GM21526 (cell line): ENCODE measurements around the gene FNDC3B.
"Not testable (repeated sequence)": the region's sequence is repeated elsewhere in the genome, so short reads cannot be mapped to it uniquely, and the experiment has no call there.

ENCODE experiments used
- ATAC-seq: cut with Tn5 transposase; IDR thresholded peaks from one replicate; pipeline ENCODE4 v1.9.1; 2021; ENCODE audit warnings: moderate library complexity; ENCODE audit not compliant: unreplicated experiment, low FRiP score

FNDC3B gene

GRCh38 chr3:172090035-172090434 lies 50.7 kb downstream of the FNDC3B start:
- ATAC-seq: no peak

- ATAC-seq: no peak
Measured at GRCh38 chr3:172092658-172093057, 53.3 kb downstream of the FNDC3B start.

DNA sequence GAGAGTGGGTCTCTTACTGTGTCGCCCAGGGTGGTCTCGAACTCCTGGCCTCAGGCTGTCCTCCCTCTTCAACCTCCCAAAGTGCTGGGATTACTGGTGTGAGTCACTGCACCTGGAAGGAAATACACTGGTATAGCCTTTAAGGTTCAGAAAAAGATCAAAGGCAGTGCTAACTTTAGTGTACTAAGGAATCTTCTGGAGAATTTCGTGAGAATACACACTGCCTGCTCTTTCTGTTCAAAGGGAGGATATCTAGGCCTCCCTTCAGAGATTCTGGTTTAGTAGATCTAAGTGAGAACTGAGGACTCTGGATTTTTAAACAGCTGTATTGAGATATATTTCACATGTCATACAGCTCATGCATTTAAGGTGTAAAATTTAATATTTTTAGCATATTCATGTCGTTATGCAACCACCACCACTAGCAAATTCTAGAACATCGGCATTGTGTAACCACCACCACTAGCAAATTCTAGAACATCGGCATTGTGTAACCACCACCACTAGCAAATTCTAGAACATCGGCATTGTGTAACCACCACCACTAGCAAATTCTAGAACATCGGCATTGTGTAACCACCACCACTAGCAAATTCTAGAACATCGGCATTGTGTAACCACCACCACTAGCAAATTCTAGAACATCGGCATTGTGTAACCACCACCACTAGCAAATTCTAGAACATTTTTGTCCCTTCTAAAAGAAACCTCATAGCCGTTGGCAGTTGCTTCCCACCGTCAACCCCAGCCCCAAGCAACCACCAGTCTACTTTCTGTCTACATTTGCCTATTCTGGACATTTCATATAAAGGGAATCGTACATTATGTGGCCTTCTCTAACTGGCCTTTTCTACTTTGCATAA lies 54.4 kb downstream of the FNDC3B start:
- not testable (repeated sequence) for ATAC-seq

DNA sequence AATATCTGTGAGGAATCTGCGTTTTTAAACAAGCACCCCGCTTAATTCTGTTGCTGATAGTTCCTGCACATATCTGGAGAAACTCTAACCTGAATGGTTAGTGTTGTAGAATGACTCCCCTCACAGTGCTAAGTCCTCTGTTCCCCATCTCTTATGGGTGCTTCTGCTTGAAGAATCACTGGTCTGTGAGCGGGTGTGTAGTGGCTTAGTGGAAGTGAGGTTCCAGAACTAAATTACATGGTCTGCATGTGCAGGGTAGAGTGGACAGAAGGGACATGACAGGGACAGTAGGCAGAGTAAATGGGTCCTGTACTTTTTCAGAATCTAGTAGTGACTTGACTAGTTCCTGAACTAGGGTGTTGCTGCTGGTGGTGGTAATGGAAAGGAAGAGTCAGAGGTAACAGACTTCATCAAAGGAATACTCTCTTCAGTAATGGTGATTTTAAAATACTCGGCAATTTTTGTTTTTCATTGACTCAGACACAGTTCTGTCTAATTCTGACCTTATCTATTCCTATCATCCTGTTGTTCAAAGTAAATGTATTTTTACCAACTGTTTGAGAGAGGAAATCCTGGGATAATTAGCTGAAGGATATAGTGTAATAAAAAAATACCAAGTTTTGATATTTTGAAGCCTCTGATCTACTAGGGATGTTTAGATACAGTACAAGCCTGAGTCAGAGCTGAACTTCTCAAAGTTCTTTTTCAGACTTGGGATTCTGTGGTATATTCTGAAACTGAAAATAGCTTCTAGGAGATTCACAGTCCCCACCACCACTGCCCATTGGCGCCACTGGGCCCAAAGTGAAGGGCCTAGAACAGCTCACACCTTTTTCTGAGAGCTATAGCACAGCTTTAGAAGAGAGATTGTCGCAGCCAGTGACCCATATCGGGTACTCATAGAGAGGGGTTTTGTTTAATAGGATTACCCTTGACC lies 55.5 kb downstream of the FNDC3B start:
- peak; percentile 89 for ATAC-seq

GRCh38 chr3:172096881-172097420 lies 57.6 kb downstream of the FNDC3B start:
- ATAC-seq: no peak

- no peak for ATAC-seq
Measured at GRCh38 chr3:172097585-172097984, 58.2 kb downstream of the FNDC3B start.

GRCh38 chr3:172098698-172099494 lies 59.5 kb downstream of the FNDC3B start:
- ATAC-seq: no peak

- no peak for ATAC-seq
Measured at GRCh38 chr3:172099495-172099808, 60.1 kb downstream of the FNDC3B start.

- peak; percentile 53 for ATAC-seq
Measured at GRCh38 chr3:172100482-172100881, 61.1 kb downstream of the FNDC3B start.

DNA sequence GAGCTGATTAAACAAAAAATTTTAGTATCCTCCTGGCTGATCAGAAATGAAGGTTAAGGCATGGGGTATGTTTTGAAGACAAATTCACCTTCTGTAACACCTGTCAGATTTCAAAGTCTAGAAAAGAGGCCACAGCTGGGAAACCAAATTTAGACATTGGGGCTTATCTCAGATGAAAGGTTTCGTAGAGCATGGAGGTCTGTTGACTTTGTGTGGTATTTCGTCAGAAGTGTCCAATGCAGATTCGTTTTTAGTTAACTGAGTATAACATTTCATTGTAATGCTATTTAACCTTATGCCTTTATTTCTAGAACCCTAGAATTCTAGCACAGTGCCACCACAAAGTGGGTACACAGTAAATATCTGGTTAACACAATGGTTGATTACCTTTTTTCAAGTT lies 61.7 kb downstream of the FNDC3B start:
- ATAC-seq: peak; percentile 57

- ATAC-seq: peak; percentile 35
Measured at GRCh38 chr3:172102123-172102882, 62.9 kb downstream of the FNDC3B start.

DNA sequence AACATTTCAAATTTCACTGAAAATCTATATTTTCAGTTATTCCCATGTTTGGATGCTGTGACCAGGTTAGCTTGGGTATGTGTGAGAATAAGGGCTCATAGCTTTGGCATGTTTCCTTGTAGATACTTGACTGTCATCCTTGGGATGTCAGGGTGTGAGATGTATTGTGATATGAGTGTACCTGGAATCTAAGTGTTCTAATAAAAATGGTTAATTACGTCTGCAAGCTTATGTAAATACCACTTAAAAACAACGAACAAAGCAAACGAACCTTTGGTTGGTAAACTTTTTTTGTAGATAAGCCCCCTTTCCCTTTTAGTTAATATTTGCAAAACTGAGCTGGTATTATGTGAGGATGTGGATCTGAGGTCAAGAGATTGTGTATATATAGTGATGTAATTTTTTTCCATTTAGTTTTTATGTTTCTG lies 63.5 kb downstream of the FNDC3B start:
- ATAC-seq: no peak

DNA sequence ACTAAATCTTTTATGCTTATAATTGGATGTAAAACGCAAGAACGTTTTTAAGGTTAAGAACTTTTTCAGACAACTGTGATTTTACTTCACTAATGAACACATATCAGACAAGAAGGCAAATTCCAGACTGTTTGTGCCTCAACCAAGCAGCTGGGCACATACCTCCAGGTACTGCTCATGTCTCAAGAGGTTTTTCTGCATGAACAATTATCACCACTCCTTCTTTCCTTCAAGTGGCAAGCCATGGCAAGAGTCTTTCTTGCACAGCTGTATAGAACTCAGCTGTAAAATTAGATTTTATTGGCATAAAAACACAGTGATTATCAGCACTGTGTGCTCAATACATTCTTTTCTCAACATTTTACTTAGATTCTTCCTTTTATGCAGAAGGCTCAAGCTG lies 64.3 kb downstream of the FNDC3B start:
- ATAC-seq: no peak

DNA sequence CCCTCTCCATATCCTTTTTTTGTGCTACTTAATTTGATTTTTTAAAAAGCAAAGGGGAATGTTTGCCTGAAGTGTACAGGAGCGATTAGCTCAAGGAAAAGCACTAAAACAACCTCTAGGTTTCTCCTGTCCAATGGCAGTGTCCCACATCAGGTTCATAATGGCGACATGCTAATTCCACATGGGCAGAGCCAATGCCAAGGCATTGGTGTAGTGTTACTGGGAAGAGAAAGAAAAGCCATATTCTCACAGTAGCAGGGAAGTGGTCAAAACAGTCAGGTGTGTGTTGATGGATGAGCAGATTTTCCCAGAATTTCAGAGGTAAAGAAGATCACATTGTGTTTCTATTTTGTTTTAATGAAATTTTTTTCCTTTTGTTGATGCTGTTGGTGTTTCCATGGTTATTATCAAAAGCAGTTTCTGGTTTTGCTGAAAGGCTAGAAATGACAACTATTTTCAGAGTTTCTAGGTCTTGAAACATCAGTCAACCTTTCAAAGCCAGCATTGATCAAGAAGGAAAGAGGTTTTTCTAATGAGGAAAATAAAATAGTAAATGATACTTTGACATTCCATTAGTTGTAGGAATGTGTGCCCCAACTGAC lies 65.2 kb downstream of the FNDC3B start:
- no peak for ATAC-seq

DNA sequence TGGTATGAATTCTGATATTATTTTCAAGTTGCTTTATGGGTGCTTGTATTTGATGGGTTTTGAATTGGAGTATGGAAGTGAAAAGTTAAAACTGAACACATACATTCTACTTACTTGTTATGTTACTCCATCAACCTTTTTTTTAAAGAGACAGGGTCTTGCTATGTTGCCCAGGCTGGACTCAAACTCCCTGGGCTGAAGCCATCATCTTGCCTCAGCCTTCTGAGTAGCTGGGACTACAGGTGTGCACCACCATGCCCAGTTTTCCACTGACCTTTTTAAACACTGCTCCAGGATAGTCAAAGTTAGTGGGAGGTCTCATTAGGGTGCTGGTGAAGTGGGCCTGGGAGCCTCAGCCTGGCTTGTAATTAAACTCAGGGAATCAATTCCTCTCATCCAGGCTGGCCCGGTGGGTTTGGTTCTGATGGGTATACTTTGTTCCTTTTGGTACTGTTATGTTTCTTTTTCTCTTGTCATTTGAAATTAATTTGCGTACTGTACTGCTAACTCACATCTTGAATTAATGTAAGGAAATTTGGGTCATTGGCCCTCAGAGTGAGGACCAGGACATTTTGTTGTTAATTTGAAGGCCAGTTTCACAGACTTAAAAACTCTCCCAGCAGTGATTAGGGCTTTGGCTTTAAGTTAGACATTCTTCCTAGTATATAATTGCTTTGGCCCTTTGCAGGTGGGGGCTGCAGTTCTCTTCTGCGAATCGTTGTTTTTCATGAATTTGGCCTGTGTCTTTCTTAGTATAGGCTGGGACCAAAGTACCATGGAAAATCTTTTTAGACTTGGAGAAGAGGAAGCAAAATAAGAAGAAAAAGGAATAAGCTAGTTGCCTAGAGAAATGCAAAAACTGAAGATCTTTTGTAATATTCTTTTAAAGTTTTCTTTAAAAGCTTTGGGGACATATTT lies 66.9 kb downstream of the FNDC3B start:
- ATAC-seq: no peak

GRCh38 chr3:172106989-172107388 lies 67.6 kb downstream of the FNDC3B start:
- peak; percentile 54 for ATAC-seq

DNA sequence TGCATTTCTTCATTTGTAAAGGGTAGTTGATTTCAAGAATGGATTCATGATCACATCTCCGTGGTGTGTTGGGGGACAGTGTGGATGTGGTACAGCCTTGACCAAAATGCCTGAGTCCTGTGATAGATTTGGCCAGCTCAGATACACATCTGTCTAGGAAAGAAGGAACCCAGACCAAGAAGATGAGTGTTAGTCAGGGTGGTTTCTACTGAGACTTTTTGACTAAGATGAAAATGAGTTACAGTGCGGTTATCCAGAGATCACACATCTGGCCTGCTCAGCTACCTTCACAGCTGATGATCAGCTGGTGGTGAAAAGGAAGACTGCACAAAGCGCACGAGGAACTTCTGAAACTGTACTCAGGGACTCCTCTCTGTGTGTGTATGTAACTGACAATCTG lies 68.0 kb downstream of the FNDC3B start:
- peak; percentile 91 for ATAC-seq

DNA sequence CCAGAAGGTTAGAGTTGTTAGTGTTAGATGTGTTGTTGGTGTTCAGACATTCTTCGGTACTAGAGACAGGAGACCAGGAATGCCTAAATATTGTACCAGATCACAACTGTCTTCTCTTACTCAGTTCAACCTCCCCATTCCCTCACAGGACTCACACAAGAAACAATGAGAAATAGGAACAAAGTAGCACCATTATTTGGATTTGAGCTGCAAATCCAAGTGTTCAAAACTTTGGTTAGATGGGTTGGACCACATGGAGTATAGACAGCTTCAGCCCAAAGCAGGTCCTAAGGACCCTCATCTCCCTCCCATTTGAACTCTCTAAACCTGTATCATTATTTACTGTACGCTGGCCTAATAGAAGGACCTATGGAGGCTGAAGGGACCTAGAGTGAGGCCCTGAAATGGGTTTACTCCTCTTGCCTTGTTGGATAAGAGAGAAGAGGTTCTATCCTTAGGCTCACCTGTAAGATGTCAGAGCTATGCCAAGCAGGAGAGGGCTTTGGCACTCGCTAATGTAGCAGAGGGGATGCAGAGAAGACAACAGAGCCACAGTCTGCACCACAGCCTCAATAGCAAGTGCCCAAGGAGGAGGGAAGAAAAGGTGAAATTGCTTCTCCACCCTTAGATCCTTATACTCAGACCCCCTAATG lies 70.9 kb downstream of the FNDC3B start:
- ATAC-seq: no peak
